Right lobe of liver (tissue), 6 donors: ENCODE results near the gene FERMT1. TPM values are rescaled to one million over a fixed set of nuclear protein-coding genes. Genes with fewer than 3 reads are reported as not detected.
"Not testable (repeated sequence)": the region's sequence is repeated elsewhere in the genome, so short reads cannot be mapped to it uniquely, and the experiment has no call there.

Experiments
- ATAC-seq, 4 donors: fragments of 200-7000 bp; cut with Tn5 transposase; one replicate each; pipeline ENCODE4 v1.9.1; 2020; ENCODE audit warnings: mild to moderate bottlenecking in 4 of 4, moderate library complexity in 4 of 4
- DNase-seq, 3 donors: peaks; one replicate each; pipeline ENCODE4 v3.0.0-alpha.2; 2020
- H3K27ac ChIP-seq, 3 donors: fragments of 200-600 bp; one replicate each; pipeline ENCODE4 v1.8.0; 2022
- H3K27me3 ChIP-seq, 2 donors: fragments of 200-600 bp; one replicate each; pipeline ENCODE4 v1.8.0; 2022
- H3K36me3 ChIP-seq, 4 donors: fragments of 200-600 bp; sonication (generic) in 1 of 4; one replicate each; pipeline versions ENCODE4 v1.5.1 to v1.8.0; 2017 to 2022; ENCODE audit warnings: control low read depth in 1 of 4
- H3K4me1 ChIP-seq, 4 donors: fragments of 200-600 bp; sonication (generic) in 1 of 4; one replicate each; pipeline versions ENCODE4 v1.5.1 to v1.8.0; 2017 to 2022; ENCODE audit warnings: control low read depth in 1 of 4
- H3K4me3 ChIP-seq, 3 donors: fragments of 200-600 bp; one replicate each; pipeline ENCODE4 v1.8.0; 2022
- H3K9me3 ChIP-seq, 4 donors: fragments of 200-600 bp; sonication (generic) in 1 of 4; one replicate each; pipeline versions ENCODE4 v1.5.1 to v1.8.0; 2017 to 2022; ENCODE audit warnings: control low read depth in 1 of 4
- POLR2A ChIP-seq: fragments of 450-650 bp; IDR thresholded peaks from one replicate; pipeline ENCODE4 v1.6.1; 2017; ENCODE audit warnings: antibody characterized with exemption, mild to moderate bottlenecking
- WGBS: methylation state at CpG from one replicate; pipeline ENCODE4 v1.1.6; 2018; ENCODE audit warnings: low coverage, low lambda C conversion rate; ENCODE audit not compliant: insufficient coverage; ENCODE audit errors: missing lambda C conversion rate; 5-methylcytosine and 5-hydroxymethylcytosine counted together
- intact Hi-C, 2 donors: fragments of 100-400 bp; cut with DNase I; formaldehyde crosslinking; loops; one replicate each; pipeline versions ENCODE4 v1.11.2 to v1.14.1; 2022
- total RNA-seq, 6 experiments: library from RNA; depleted of rRNA in 2 of 6; stranded (reverse); fragments of >200 nt in 2 of 6; fragmentation: NEBNext Ultra II Directional in 3 of 6; extraction: Animal tissue kit (Norgen Biotek cat#: 25700) in 3 of 6; gene quantifications; one replicate each; pipeline versions ENCODE4 v1.1.0 to v1.2.4, GENCODE V29; 2016 to 2023
- TF ChIP-seq, protein P1 (sequence below), 4 donors: fragments of 200-600 bp in 3 of 4; fragments of 450-650 bp in 1 of 4; IDR thresholded peaks; one replicate each; pipeline versions ENCODE4 v1.5.1 to v1.8.0; 2016 to 2022; ENCODE audit warnings: antibody characterized with exemption in 4 of 4, mild to moderate bottlenecking in 2 of 4
- donor health status: DM: no; HTN: yes; CAD: no.
- donor health status: DM: no; HTN: no; CAD: no.
- donor health status: DM: no; HTN: no; CAD: no.
- donor health status: DM: no; HTN: yes; CAD: no.
- donor health status: DM: no; HTN: yes; CAD: no.

Gene FERMT1
- total RNA-seq, 6 experiments from 2014 or later = 0.15 to 2.0 (median 0.55) TPM

- 72% methylated on average over 3 of the region's 3 CpGs for WGBS
- intact Hi-C loops = no loop called here
- ATAC-seq (no peak), DNase-seq (no peak)
- Histone ChIP-seq H3K9me3 (no peaks in the 10 kb centered on the region), H3K27me3 (no peaks in the 10 kb centered on the region), H3K36me3 (no peaks in the 10 kb centered on the region), H3K4me1 (no peaks in the 10 kb centered on the region), H3K4me3 (no peak overlapping the region), H3K27ac (no peak overlapping the region)
- TF ChIP-seq, protein P1, sequence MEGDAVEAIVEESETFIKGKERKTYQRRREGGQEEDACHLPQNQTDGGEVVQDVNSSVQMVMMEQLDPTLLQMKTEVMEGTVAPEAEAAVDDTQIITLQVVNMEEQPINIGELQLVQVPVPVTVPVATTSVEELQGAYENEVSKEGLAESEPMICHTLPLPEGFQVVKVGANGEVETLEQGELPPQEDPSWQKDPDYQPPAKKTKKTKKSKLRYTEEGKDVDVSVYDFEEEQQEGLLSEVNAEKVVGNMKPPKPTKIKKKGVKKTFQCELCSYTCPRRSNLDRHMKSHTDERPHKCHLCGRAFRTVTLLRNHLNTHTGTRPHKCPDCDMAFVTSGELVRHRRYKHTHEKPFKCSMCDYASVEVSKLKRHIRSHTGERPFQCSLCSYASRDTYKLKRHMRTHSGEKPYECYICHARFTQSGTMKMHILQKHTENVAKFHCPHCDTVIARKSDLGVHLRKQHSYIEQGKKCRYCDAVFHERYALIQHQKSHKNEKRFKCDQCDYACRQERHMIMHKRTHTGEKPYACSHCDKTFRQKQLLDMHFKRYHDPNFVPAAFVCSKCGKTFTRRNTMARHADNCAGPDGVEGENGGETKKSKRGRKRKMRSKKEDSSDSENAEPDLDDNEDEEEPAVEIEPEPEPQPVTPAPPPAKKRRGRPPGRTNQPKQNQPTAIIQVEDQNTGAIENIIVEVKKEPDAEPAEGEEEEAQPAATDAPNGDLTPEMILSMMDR (IDR thresholded peaks at IDR 0.05) = no peak
- TF ChIP-seq POLR2A = no peak
Measured at GRCh38 chr20:6116758-6117157, 6.1 kb downstream of the FERMT1 start.

DNA sequence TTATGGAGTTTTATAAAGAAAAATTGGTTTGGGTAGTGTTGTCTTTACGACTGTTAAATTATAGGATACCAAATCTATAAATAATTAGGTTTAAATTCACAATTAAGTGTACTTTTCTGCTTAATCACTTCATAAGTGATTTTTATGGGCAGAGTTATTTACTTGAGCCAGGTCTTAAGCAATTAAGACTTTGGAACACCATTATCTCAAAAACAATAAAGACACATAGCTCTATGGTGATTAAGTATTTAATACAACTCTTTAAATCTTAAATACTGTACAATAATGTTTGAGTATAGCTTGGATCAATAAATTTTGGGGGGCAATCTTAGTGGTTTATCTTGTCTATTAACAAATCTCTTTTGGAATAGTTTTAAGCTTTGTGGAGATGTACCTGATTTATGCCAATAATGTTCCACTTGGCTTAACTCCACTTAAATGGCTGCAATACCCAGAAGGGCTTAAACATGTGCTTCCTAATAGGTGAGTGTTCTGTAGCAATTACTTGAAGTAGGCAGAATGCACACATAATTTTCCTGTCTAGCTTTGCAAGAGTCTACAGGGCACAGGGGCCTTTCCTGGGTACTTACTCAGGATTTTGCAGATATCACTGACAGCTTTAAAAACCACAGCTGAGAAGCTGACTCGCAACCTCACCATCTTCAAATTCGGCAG, 7.5 kb downstream of the FERMT1 start:
- 83% methylated on average over 3 of the region's 3 CpGs for WGBS
- no peak overlapping the region for H3K27ac ChIP-seq

DNA sequence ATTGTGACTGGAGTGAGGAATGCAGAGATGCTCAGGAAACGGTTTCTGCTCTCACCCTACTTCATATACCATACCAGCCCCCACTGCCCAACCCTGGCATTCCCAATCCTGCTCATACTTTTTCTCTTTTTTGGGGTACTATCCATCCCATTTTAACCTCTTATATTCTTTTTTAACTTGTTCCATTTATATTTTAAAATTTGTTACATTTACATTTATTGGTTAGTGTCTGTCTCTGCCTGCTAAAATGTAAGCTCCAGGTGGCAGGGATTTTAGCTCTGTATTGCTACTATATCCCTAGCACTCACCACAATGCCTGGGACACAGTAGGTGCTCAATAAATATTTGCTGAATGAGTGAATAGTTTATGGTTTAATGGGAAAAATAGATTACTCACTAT, 8.1 kb downstream of the FERMT1 start:
- no peaks in the 10 kb centered on the region for H3K27me3 ChIP-seq
- H3K27ac ChIP-seq = no peak overlapping the region
- no peaks in the 10 kb centered on the region for H3K4me1 ChIP-seq
- TF ChIP-seq, protein P1 (IDR thresholded peaks at IDR 0.05) = no peak
- TF ChIP-seq POLR2A = no peak
- intact Hi-C loops = no loop called here
- DNase-seq (no peak), ATAC-seq (no peak)
- H3K36me3 ChIP-seq = no peaks in the 10 kb centered on the region
- WGBS = 60% methylated on average over 1 of the region's 1 CpG
- H3K9me3 ChIP-seq = no peaks in the 10 kb centered on the region
- H3K4me3 ChIP-seq = no peak overlapping the region

More for the DNA sequence above, 7.5 kb downstream of the FERMT1 start:
- H3K9me3 ChIP-seq = no peaks in the 10 kb centered on the region
- intact Hi-C loops = no loop called here
- ATAC-seq (no peak), DNase-seq (no peak)
- no peak overlapping the region for H3K4me3 ChIP-seq
- H3K27me3 ChIP-seq = no peaks in the 10 kb centered on the region
- H3K4me1 ChIP-seq = no peaks in the 10 kb centered on the region
- H3K36me3 ChIP-seq = no peaks in the 10 kb centered on the region
- no peak for TF ChIP-seq POLR2A
- TF ChIP-seq, protein P1 (IDR thresholded peaks at IDR 0.05) = no peak

DNA sequence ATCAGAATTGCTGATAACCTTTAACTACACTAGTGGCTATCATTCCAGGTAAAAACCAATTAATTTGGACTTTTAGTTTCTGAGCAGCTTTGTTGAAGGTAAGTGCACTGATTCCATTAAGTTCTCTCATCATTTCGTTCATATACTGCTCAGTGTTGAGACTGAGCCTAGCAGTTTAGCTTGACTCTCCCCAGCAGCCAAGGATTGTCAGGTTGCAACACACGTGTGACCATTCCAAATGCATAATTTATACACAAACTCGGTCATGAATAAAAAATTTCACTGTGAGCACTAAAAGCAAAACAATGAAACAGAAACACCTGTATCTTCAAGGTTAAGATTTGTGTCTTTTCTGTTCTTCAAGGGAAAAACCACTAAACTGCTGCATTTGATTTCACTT, 8.9 kb downstream of the FERMT1 start:
- H3K4me3 ChIP-seq = no peak overlapping the region
- ATAC-seq (no peak), DNase-seq (no peak)
- no peak overlapping the region for H3K27ac ChIP-seq
- no peak for TF ChIP-seq POLR2A
- TF ChIP-seq, protein P1 (IDR thresholded peaks at IDR 0.05) = no peak
- WGBS = 59% methylated on average over 3 of the region's 3 CpGs
- intact Hi-C loops = no loop called here
- no peaks in the 10 kb centered on the region for H3K9me3 ChIP-seq
- no peaks in the 10 kb centered on the region for H3K36me3 ChIP-seq
- no peaks in the 10 kb centered on the region for H3K4me1 ChIP-seq
- no peaks in the 10 kb centered on the region for H3K27me3 ChIP-seq

- H3K36me3 ChIP-seq, H3K4me3 ChIP-seq, intact Hi-C loops, DNase-seq, H3K4me1 ChIP-seq, H3K27me3 ChIP-seq, H3K27ac ChIP-seq, H3K9me3 ChIP-seq, ATAC-seq: not testable (repeated sequence)
- 69% methylated on average over 2 of the region's 2 CpGs for WGBS
Measured at GRCh38 chr20:6112965-6113364, 9.9 kb downstream of the FERMT1 start.
